CD14-positive monocyte (primary cell): Measurements from ENCODE around the gene ATXN1. TPM values are rescaled to one million over a fixed set of nuclear protein-coding genes. Genes with fewer than 3 reads are reported as not detected.

ENCODE experiments used
- DNase-seq, 3 donors: peaks; one replicate each; pipeline ENCODE4 v3.0.0-alpha.2; 2011 to 2022
- H2AFZ ChIP-seq: 2 replicates; pipeline ENCODE4 v1.6.0; 2012; ENCODE audit warnings: mild to moderate bottlenecking, low read depth, low read length, inconsistent platforms; ENCODE audit not compliant: insufficient read depth, poor library complexity, severe bottlenecking
- H3K27ac ChIP-seq, 2 donors: 1 replicate in 1 of 2; 2 replicates in 1 of 2; pipeline ENCODE4 v1.5.1; 2012 to 2013; ENCODE audit warnings: low read length in 2 of 2, control low read depth in 1 of 2, inconsistent platforms in 1 of 2, low read depth in 1 of 2, mild to moderate bottlenecking in 1 of 2
- H3K27me3 ChIP-seq, 2 donors: one replicate each; pipeline versions ENCODE4 v1.6.0 to v1.6.1; 2011 to 2013; ENCODE audit warnings: low read length in 2 of 2; ENCODE audit not compliant: control insufficient read depth in 2 of 2, insufficient read depth in 2 of 2
- H3K36me3 ChIP-seq, 2 donors: replicated peaks in 1 of 2; 1 replicate in 1 of 2; 2 replicates in 1 of 2; pipeline versions ENCODE4 v1.5.1 to v1.6.1; 2012 to 2013; ENCODE audit warnings: low read length in 2 of 2, control low read depth in 1 of 2, inconsistent platforms in 1 of 2, mild to moderate bottlenecking in 1 of 2; ENCODE audit not compliant: insufficient read depth in 2 of 2, control insufficient read depth in 1 of 2
- H3K4me1 ChIP-seq, 2 donors: 1 replicate in 1 of 2; 2 replicates in 1 of 2; pipeline versions ENCODE4 v1.5.1 to v1.6.1; 2012 to 2013; ENCODE audit warnings: low read length in 2 of 2, control low read depth in 1 of 2, inconsistent platforms in 1 of 2, mild to moderate bottlenecking in 1 of 2, moderate library complexity in 1 of 2; ENCODE audit not compliant: insufficient read depth in 2 of 2, control insufficient read depth in 1 of 2
- H3K4me2 ChIP-seq: replicated peaks from 2 replicates; pipeline ENCODE3; 2012; ENCODE audit warnings: low read length, moderate library complexity, mild to moderate bottlenecking; ENCODE audit not compliant: poor library complexity, severe bottlenecking; ENCODE audit errors: extremely low read depth
- H3K4me3 ChIP-seq, 3 experiments: fragments of 200-600 bp in 1 of 3; sonication (generic) in 1 of 3; replicated peaks in 1 of 3; 1 replicate in 2 of 3; 2 replicates in 1 of 3; pipeline ENCODE4 v1.5.1; 2011 to 2013; ENCODE audit warnings: low read length in 3 of 3, mild to moderate bottlenecking in 3 of 3, control low read depth in 2 of 3, low read depth in 2 of 3, inconsistent platforms in 1 of 3, moderate library complexity in 1 of 3
- H3K79me2 ChIP-seq: 2 replicates; pipeline ENCODE4 v1.6.0; 2012; ENCODE audit warnings: mild to moderate bottlenecking, control low read depth, inconsistent platforms, low read length, moderate library complexity; ENCODE audit not compliant: insufficient read depth
- H3K9ac ChIP-seq: 2 replicates; pipeline ENCODE4 v1.6.0; 2017; ENCODE audit warnings: low read length, mild to moderate bottlenecking; ENCODE audit not compliant: insufficient read depth, poor library complexity, severe bottlenecking
- H3K9me3 ChIP-seq, 2 donors: replicated peaks in 1 of 2; 1 replicate in 1 of 2; 2 replicates in 1 of 2; pipeline versions ENCODE4 v1.5.1 to v1.6.1; 2012 to 2013; ENCODE audit warnings: low read length in 2 of 2, control low read depth in 1 of 2; ENCODE audit not compliant: control insufficient read depth in 1 of 2, insufficient read depth in 1 of 2
- H4K20me1 ChIP-seq: 2 replicates; pipeline ENCODE4 v1.6.0; 2012; ENCODE audit warnings: mild to moderate bottlenecking, low read length, control low read depth, moderate library complexity; ENCODE audit not compliant: insufficient read depth
- H3K27ac Mint-ChIP-seq, 7 donors: one replicate each; pipeline ENCODE4 v1.8.0; 2020; ENCODE audit warnings: mild to moderate bottlenecking in 7 of 7, mixed read lengths in 7 of 7, moderate library complexity in 6 of 7, inconsistent platforms in 2 of 7
- H3K27me3 Mint-ChIP-seq, 3 donors: one replicate each; pipeline ENCODE4 v1.8.0; 2021 to 2022; ENCODE audit warnings: low read depth in 3 of 3, mild to moderate bottlenecking in 3 of 3, mixed read lengths in 3 of 3, moderate library complexity in 3 of 3, inconsistent platforms in 1 of 3
- H3K36me3 Mint-ChIP-seq, 2 donors: one replicate each; pipeline ENCODE4 v1.8.0; 2020; ENCODE audit warnings: mixed read lengths in 2 of 2, inconsistent platforms in 1 of 2, mild to moderate bottlenecking in 1 of 2
- H3K4me1 Mint-ChIP-seq: one replicate; pipeline ENCODE4 v1.8.0; 2020; ENCODE audit warnings: mild to moderate bottlenecking, mixed read lengths
- H3K4me3 Mint-ChIP-seq, 2 donors: one replicate each; pipeline ENCODE4 v1.8.0; 2020; ENCODE audit warnings: mild to moderate bottlenecking in 2 of 2, mixed read lengths in 2 of 2, moderate library complexity in 1 of 2
- H3K9me3 Mint-ChIP-seq, 7 donors: one replicate each; pipeline ENCODE4 v1.8.0; 2020 to 2022; ENCODE audit warnings: mixed read lengths in 7 of 7, mild to moderate bottlenecking in 6 of 7, moderate library complexity in 6 of 7, inconsistent platforms in 2 of 7
- CTCF ChIP-seq: fragments of 200-600 bp; IDR thresholded peaks from one replicate; pipeline ENCODE4 v1.8.0; 2022; ENCODE audit warnings: antibody characterized with exemption, mild to moderate bottlenecking
- WGBS: methylation state at CpG from one replicate; pipeline ENCODE4 v1.1.5; 2013; ENCODE audit warnings: missing lambda C conversion rate; ENCODE audit not compliant: insufficient coverage; 5-methylcytosine and 5-hydroxymethylcytosine counted together
- intact Hi-C, 2 donors: fragments of 100-400 bp; cut with micrococcal nuclease; formaldehyde crosslinking; loops; one replicate each; pipeline versions ENCODE4 v1.15.0 to v1.15.1; 2023
- polyA plus RNA-seq, 3 donors: library from polyadenylated mRNA; depleted of rRNA in 1 of 3; unstranded in 2 of 3; stranded (reverse) in 1 of 3; fragments of 300-500 nt in 2 of 3; fragments of >200 nt in 1 of 3; fragmentation: Illumina TruSeq in 2 of 3; gene quantifications; 1 replicate in 2 of 3; 2 replicates in 1 of 3; pipeline ENCODE4 v1.2.3, GENCODE V29; 2012 to 2021

Gene ATXN1
- polyA plus RNA-seq, 3 donors, result 8.8 to 19.1 (median 10.9) TPM

GRCh38 chr6:16450285-16450684, 311.0 kb downstream of the ATXN1 start:
- no peak overlapping the region for H3K4me3 Mint-ChIP-seq
- H3K27ac Mint-ChIP-seq, result peak overlapping the region in 1 of 7 donors; percentile 4
- Histone ChIP-seq H4K20me1 (peaks cover 22% of the 10 kb centered on the region), H3K9me3 (no peaks in the 10 kb centered on the region), H3K79me2 (no peaks in the 10 kb centered on the region), H2AFZ (no peak overlapping the region), H3K27ac (no peak overlapping the region), H3K4me2 (no peak overlapping the region), H3K27me3 (no peaks in the 10 kb centered on the region), H3K4me1 (no peaks in the 10 kb centered on the region), H3K36me3 (no peaks in the 10 kb centered on the region), H3K4me3 (no peak overlapping the region), H3K9ac (no peak overlapping the region)
- H3K9me3 Mint-ChIP-seq, result peaks cover 0 to 2% (median 0%) of the 10 kb centered on the region in 7 donors
- DNase-seq, result no peak
- peaks cover 0 to 2% of the 10 kb centered on the region in 2 donors for H3K36me3 Mint-ChIP-seq
- no peaks in the 10 kb centered on the region for H3K27me3 Mint-ChIP-seq
- WGBS, result no CpG with 5 or more reads among the region's 3 CpGs
- no peaks in the 10 kb centered on the region for H3K4me1 Mint-ChIP-seq
- intact Hi-C loops, result no loop called here
- TF ChIP-seq CTCF, result no peak

- H3K27ac Mint-ChIP-seq, result no peak overlapping the region
- H3K4me1 Mint-ChIP-seq, result no peaks in the 10 kb centered on the region
- H3K27me3 Mint-ChIP-seq, result no peaks in the 10 kb centered on the region
- H3K4me3 ChIP-seq, result no peak overlapping the region
- H3K4me3 Mint-ChIP-seq, result no peak overlapping the region
- H3K27ac ChIP-seq, result no peak overlapping the region
- no peaks in the 10 kb centered on the region for H3K79me2 ChIP-seq
- no peaks in the 10 kb centered on the region for H3K27me3 ChIP-seq
- peaks cover 0 to 2% (median 0%) of the 10 kb centered on the region in 7 donors for H3K9me3 Mint-ChIP-seq
- H3K4me2 ChIP-seq, result no peak overlapping the region
- H3K4me1 ChIP-seq, result no peaks in the 10 kb centered on the region
- intact Hi-C loops, result no loop called here
- H3K9me3 ChIP-seq, result no peaks in the 10 kb centered on the region
- DNase-seq, result no peak
- no peak for TF ChIP-seq CTCF
- peaks cover 20% of the 10 kb centered on the region for H4K20me1 ChIP-seq
- H3K9ac ChIP-seq, result no peak overlapping the region
- H3K36me3 ChIP-seq, result no peaks in the 10 kb centered on the region
- H2AFZ ChIP-seq, result no peak overlapping the region
- peaks cover 5 to 7% of the 10 kb centered on the region in 2 donors for H3K36me3 Mint-ChIP-seq
- WGBS, result no CpG with 5 or more reads among the region's 2 CpGs
Observed at GRCh38 chr6:16446273-16446672, 315.0 kb downstream of the ATXN1 start.
